ENCODE measurements around the gene EXOC4. TPM values are rescaled to one million over a fixed set of nuclear protein-coding genes. Genes with fewer than 3 reads are reported as not detected.

Gene EXOC4
- total and polyA plus RNA-seq, 2 of the 8 experiments (the other 6 are each of a cell fraction or from before 2014, with no cell fraction given) = 27.0 to 67.3 TPM

DNA sequence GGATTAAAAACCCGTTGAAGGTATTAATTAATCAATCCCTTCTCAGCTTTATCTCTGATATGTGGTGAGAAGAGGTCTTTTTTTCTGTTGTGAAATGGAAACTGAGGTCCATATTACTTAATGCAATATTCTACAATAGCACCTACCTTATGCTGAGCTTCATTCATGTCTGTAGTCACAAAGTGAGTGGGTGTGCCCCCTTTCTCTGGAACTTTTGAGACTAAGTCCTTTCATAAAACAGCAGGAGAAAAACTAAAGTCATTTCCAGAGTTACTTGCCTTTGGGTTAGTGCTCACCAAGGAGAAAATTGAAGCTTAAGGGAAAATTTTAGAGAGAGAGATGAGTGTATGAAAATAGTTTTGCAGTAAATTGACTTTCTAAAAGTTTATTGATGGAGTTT is 61.2 kb downstream of the EXOC4 start:
- Histone ChIP-seq H2AFZ (ENCODE audit: low read length) (no peak overlapping the region), H2BK20ac (ENCODE audit: low read length) (no peak overlapping the region), H4K8ac (ENCODE audit: extremely low read depth, insufficient read depth, low read length) (no peak overlapping the region), H2BK120ac (replicated peaks; ENCODE audit: low read depth, low read length) (no peak overlapping the region), H2BK12ac (ENCODE audit: low read depth, low read length) (no peak overlapping the region), H4K91ac (replicated peaks; ENCODE audit: insufficient read length, low read length) (no peak overlapping the region), H3K56ac (replicated peaks; ENCODE audit: insufficient read length, low read depth, low read length) (no peak overlapping the region), H3K79me1 (ENCODE audit: low read depth, low read length) (no peaks in the 10 kb centered on the region), H2BK15ac (ENCODE audit: low read length) (no peak overlapping the region), H3K36me3 (ENCODE audit: control insufficient read depth in 2 of 4, insufficient read depth in 4 of 4, low read length in 3 of 4) (peaks cover 0 to 6% (median 0%) of the 10 kb centered on the region in 4 experiments; a peak in 4 of 8 replicates), H3K79me2 (ENCODE audit: control insufficient read depth in 1 of 2, insufficient read depth in 2 of 2, low read length in 2 of 2) (no peaks in the 10 kb centered on the region), H2AK5ac (ENCODE audit: low read depth, low read length) (no peak overlapping the region), H2BK5ac (ENCODE audit: low read depth, low read length) (no peak overlapping the region), H3K4ac (replicated peaks; ENCODE audit: insufficient read length, low read depth, low read length) (no peak overlapping the region), H3K9ac (replicated peaks in 1 of 4; ENCODE audit: extremely low read depth in 1 of 4, low read depth in 3 of 4, low read length in 3 of 4) (no peak overlapping the region), H3K14ac (ENCODE audit: insufficient read length) (no peak overlapping the region), H3K4me1 (replicated peaks in 1 of 4; ENCODE audit: control insufficient read depth in 3 of 4, insufficient read depth in 4 of 4, low read length in 3 of 4) (no peaks in the 10 kb centered on the region), H3K23ac (ENCODE audit: insufficient read length) (no peak overlapping the region), H3K4me3 (ENCODE audit: extremely low read depth in 1 of 4, insufficient read depth in 2 of 4, low read depth in 3 of 4, low read length in 4 of 4) (no peak overlapping the region), H3K9me3 (ENCODE audit: insufficient read depth in 2 of 2, low read depth in 1 of 2, low read length in 1 of 2) (no peaks in the 10 kb centered on the region), H3K4me2 (ENCODE audit: insufficient read depth in 1 of 2, low read depth in 2 of 2, low read length in 2 of 2) (no peak overlapping the region), H4K20me1 (replicated peaks in 1 of 2; ENCODE audit: control insufficient read depth in 1 of 2, insufficient read depth in 2 of 2, low read length in 2 of 2) (no peaks in the 10 kb centered on the region), H3K23me2 (ENCODE audit: low read depth, low read length) (no peaks in the 10 kb centered on the region), H3K27me3 (replicated peaks in 1 of 4; ENCODE audit: control insufficient read depth in 3 of 4, extremely low read depth in 1 of 4, insufficient read depth in 3 of 4, low read length in 3 of 4) (no peaks in the 10 kb centered on the region), H3K27ac (ENCODE audit: low read depth, low read length) (no peak overlapping the region), H4K5ac (ENCODE audit: insufficient read length, low read depth, low read length) (no peak overlapping the region), H3K18ac (ENCODE audit: extremely low read depth, low read length) (no peak overlapping the region)
- TF ChIP-seq RNF2 (IDR thresholded peaks at IDR 0.05; ENCODE audit: borderline replicate concordance, low read depth, low read length, missing control alignments, poor library complexity, severe bottlenecking) = no peak
- DNase-seq (ENCODE audit: low read depth in 1 of 2, low spot score in 2 of 2) (no peak), FAIRE-seq (no peak)
- POLR2A ChIA-PET (ENCODE audit: partially characterized antibody) = no interaction called here
- CTCF ChIA-PET (ENCODE audit: partially characterized antibody) = interaction anchor here (1.1 to 1.5 kb wide), 3 partner anchors 10 to 17 kb away, joined by 3 to 7 read pairs (median 5); no protein-coding TSS in a partner anchor
- WGBS, 2 experiments (ENCODE audit: extremely low coverage in 1 of 2, insufficient coverage in 1 of 2, insufficient read length in 1 of 2, insufficient replicate concordance in 2 of 2, low coverage in 1 of 2, low lambda C conversion rate in 2 of 2, missing lambda C conversion rate in 1 of 2) = 88% methylated on average over 1 of the region's 1 CpG; no CpG with 5 or more reads in 1 of the 2 experiments
